Nephron (organoid): ENCODE results near the gene JAGN1.
A peak's percentile ranks its signal among the peaks of the same experiment; 100 is the strongest.

ENCODE experiments used
- H3K27ac Mint-ChIP-seq, 3 experiments: 2 replicates each; pipeline ENCODE4 v1.8.0; 2020; ENCODE audit warnings: mixed read lengths in 3 of 3, mild to moderate bottlenecking in 2 of 3, moderate library complexity in 1 of 3
- H3K27me3 Mint-ChIP-seq: 2 replicates; pipeline ENCODE4 v1.8.0; 2021; ENCODE audit warnings: low read depth, mild to moderate bottlenecking, moderate library complexity, mixed read lengths
- H3K36me3 Mint-ChIP-seq: 2 replicates; pipeline ENCODE4 v1.8.0; 2020; ENCODE audit warnings: low read depth, mixed read lengths
- H3K4me1 Mint-ChIP-seq: 2 replicates; pipeline ENCODE4 v1.8.0; 2020; ENCODE audit warnings: mixed read lengths
- H3K4me3 Mint-ChIP-seq, 3 experiments: 2 replicates each; pipeline ENCODE4 v1.8.0; 2020; ENCODE audit warnings: mild to moderate bottlenecking in 3 of 3, mixed read lengths in 3 of 3, moderate library complexity in 2 of 3
- H3K9me3 Mint-ChIP-seq: 2 replicates; pipeline ENCODE4 v1.8.0; 2020; ENCODE audit warnings: mixed read lengths
- TF ChIP-seq, protein P1 (sequence below), 3 experiments: fragments of 200-600 bp; sonication (generic); IDR thresholded peaks; one replicate each; pipeline ENCODE4 v1.5.0; 2021; ENCODE audit warnings: antibody characterized with exemption in 3 of 3; ENCODE audit not compliant: unreplicated experiment in 3 of 3

Gene JAGN1

DNA sequence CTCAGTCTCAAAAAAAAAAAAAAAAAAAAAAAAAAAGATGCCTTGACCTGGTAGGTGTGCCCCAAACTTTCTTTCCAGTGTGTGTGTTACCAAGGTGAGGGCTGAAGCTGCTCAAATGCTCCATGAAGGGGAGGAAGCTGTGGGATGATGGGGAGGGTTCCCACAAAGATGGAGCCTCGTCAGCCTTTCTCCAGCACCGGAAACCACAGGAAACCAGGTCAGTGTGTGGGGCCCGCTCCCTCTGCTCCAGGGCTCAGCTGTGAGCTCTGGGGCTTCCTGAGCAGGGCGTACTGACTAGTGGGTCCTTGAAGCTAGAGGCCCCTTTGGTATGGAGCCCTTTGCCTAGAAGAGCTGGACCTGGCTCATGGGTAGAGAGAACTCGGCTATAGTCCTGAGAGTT lies 11.6 kb downstream of the JAGN1 start:
- H3K4me3 Mint-ChIP-seq = no peak overlapping the region
- TF ChIP-seq, protein P1, sequence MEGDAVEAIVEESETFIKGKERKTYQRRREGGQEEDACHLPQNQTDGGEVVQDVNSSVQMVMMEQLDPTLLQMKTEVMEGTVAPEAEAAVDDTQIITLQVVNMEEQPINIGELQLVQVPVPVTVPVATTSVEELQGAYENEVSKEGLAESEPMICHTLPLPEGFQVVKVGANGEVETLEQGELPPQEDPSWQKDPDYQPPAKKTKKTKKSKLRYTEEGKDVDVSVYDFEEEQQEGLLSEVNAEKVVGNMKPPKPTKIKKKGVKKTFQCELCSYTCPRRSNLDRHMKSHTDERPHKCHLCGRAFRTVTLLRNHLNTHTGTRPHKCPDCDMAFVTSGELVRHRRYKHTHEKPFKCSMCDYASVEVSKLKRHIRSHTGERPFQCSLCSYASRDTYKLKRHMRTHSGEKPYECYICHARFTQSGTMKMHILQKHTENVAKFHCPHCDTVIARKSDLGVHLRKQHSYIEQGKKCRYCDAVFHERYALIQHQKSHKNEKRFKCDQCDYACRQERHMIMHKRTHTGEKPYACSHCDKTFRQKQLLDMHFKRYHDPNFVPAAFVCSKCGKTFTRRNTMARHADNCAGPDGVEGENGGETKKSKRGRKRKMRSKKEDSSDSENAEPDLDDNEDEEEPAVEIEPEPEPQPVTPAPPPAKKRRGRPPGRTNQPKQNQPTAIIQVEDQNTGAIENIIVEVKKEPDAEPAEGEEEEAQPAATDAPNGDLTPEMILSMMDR (IDR thresholded peaks at IDR 0.05; ENCODE audit: unreplicated experiment in 3 of 3) = no peak

DNA sequence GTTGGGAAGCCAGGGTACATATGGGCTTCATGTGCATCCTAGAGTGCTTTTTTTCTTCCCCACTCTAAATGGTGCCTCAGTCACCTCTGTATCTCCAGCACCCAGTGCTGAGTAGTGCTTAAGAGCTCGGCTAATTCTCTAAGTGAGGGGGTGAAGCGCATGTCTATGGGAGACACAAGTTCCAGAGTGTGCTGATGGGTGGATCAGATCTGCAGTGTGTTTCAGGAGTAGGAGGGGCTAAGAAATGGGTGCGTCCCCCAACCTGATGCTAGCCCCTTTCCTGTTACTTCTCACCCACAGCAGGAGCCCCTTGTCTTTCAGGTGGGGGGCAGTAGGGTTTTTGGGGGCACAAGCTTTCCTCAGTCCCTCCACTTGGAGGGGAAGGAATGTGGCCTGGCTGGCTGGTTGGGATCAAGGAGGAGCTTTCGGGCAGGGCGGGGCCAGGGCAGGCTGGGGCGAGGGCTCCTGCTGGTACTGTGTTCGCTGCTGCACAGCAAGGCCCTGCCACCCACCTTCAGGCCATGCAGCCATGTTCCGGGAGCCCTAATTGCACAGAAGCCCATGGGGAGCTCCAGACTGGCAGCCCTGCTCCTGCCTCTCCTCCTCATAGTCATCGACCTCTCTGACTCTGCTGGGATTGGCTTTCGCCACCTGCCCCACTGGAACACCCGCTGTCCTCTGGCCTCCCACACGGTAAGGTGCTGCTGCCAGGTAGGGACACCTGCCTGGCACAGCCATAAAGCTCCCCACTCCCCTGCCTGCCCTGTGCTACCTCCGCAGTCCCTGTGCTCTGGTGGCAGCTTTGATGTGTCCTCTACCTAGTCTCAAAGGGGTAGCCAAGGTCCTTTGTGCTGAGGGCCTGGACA lies 12.2 kb downstream of the JAGN1 start, which contains the start of gene IL17RE:
Gene IL17RE (plus strand): TSS at position 477 of the 866 bp plus-strand sequence. CDS start 85 bp downstream, at position 562.
- Mint-ChIP-seq H3K27me3 (no peaks in the 10 kb centered on the region), H3K4me1 (peaks cover 33% of the 10 kb centered on the region), H3K9me3 (no peaks in the 10 kb centered on the region), H3K4me3 (no peak within 1 kb of the TSS), H3K36me3 (no peaks in the 10 kb centered on the region), H3K27ac (peak within 1 kb of the TSS; percentile 62 to 82 (median 76))
- TF ChIP-seq, protein P1 (IDR thresholded peaks at IDR 0.05; ENCODE audit: unreplicated experiment in 3 of 3) = no peak

More for the DNA sequence above, 11.6 kb downstream of the JAGN1 start:
- no peaks in the 10 kb centered on the region for H3K9me3 Mint-ChIP-seq
- peaks cover 36% of the 10 kb centered on the region for H3K4me1 Mint-ChIP-seq
- peak overlapping the region in 2 of 3 experiments; percentile 48 to 82 for H3K27ac Mint-ChIP-seq
- no peaks in the 10 kb centered on the region for H3K36me3 Mint-ChIP-seq
- H3K27me3 Mint-ChIP-seq = no peaks in the 10 kb centered on the region

DNA sequence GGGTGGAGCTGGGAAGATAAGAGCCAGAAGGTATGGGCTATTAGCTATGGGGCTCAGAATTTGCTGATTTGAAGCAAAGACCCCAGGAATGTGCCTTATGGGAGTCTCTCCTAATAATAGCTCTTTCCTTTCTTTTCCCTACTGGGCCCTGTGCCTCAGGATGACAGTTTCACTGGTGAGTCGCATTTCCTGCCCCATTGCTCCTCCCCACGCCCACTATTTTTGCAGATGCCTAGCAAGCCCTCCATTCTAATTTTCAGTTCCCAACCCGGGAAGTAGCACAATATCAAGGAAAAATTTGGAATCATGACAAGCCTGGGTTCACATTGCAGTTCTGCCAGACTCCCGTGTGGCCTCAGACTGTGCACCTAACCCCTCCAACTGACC lies 12.8 kb downstream of the JAGN1 start:
- Mint-ChIP-seq H3K36me3 (no peaks in the 10 kb centered on the region), H3K9me3 (no peaks in the 10 kb centered on the region), H3K27me3 (no peaks in the 10 kb centered on the region), H3K4me3 (no peak overlapping the region), H3K4me1 (peaks cover 27% of the 10 kb centered on the region), H3K27ac (peak overlapping the region; percentile 62 to 76 (median 66))
- TF ChIP-seq, protein P1 (IDR thresholded peaks at IDR 0.05; ENCODE audit: unreplicated experiment in 3 of 3) = no peak

- no peaks in the 10 kb centered on the region for H3K9me3 Mint-ChIP-seq
- no peaks in the 10 kb centered on the region for H3K27me3 Mint-ChIP-seq
- TF ChIP-seq, protein P1 (IDR thresholded peaks at IDR 0.05; ENCODE audit: unreplicated experiment in 3 of 3) = no peak
- H3K36me3 Mint-ChIP-seq = no peaks in the 10 kb centered on the region
- no peak overlapping the region for H3K4me3 Mint-ChIP-seq
- H3K27ac Mint-ChIP-seq = peak overlapping the region in 2 of 3 experiments; percentile 62 to 76
- peaks cover 20% of the 10 kb centered on the region for H3K4me1 Mint-ChIP-seq
These were observed 13.5 kb downstream of the JAGN1 start for GRCh38 chr3:9903904-9904303.

- Mint-ChIP-seq H3K4me3 (no peak overlapping the region), H3K27me3 (no peaks in the 10 kb centered on the region), H3K9me3 (no peaks in the 10 kb centered on the region), H3K27ac (no peak overlapping the region), H3K4me1 (peaks cover 18% of the 10 kb centered on the region), H3K36me3 (no peaks in the 10 kb centered on the region)
- TF ChIP-seq, protein P1 (IDR thresholded peaks at IDR 0.05; ENCODE audit: unreplicated experiment in 3 of 3) = no peak
These were observed 16.1 kb downstream of the JAGN1 start for GRCh38 chr3:9906480-9906879.
